PFSK-1 (cell line): ENCODE measurements around the gene MGMT.

Source experiments
- FOXP2 ChIP-seq: optimal IDR thresholded peaks from 2 replicates; pipeline ENCODE3; 2011; ENCODE audit warnings: borderline replicate concordance, control low read depth, inconsistent platforms; ENCODE audit not compliant: insufficient read depth; ENCODE audit errors: extremely low read length, extremely low read depth
- POLR2AphosphoS5 ChIP-seq: IDR thresholded peaks from 2 replicates; pipeline ENCODE4 v1.6.1; 2012; ENCODE audit warnings: low read depth, mild to moderate bottlenecking, control low read depth, low read length, moderate library complexity
- SIN3A ChIP-seq: IDR thresholded peaks from 2 replicates; pipeline ENCODE4 v1.6.1; 2012; ENCODE audit warnings: mild to moderate bottlenecking, low read length, moderate library complexity, borderline replicate concordance; ENCODE audit not compliant: insufficient read depth
- TAF1 ChIP-seq: IDR thresholded peaks from 2 replicates; pipeline ENCODE4 v1.6.1; 2012; ENCODE audit warnings: low read length, control low read depth, borderline replicate concordance; ENCODE audit not compliant: insufficient read depth
- TF ChIP-seq, protein P1 (sequence below), 2 experiments: IDR thresholded peaks; 2 replicates each; pipeline versions ENCODE4 v1.6.1 to v1.8.0; 2011 to 2012; ENCODE audit warnings: low read depth in 2 of 2, low read length in 2 of 2, control low read depth in 1 of 2, inconsistent platforms in 1 of 2, mild to moderate bottlenecking in 1 of 2, moderate library complexity in 1 of 2; ENCODE audit not compliant: insufficient read depth in 1 of 2

MGMT gene

GRCh38 chr10:129546106-129546505 lies 79.1 kb downstream of the MGMT start:
- TF ChIP-seq POLR2AphosphoS5 (no peak), TAF1 (no peak), SIN3A (no peak), FOXP2 (no peak)
- TF ChIP-seq, protein P1, sequence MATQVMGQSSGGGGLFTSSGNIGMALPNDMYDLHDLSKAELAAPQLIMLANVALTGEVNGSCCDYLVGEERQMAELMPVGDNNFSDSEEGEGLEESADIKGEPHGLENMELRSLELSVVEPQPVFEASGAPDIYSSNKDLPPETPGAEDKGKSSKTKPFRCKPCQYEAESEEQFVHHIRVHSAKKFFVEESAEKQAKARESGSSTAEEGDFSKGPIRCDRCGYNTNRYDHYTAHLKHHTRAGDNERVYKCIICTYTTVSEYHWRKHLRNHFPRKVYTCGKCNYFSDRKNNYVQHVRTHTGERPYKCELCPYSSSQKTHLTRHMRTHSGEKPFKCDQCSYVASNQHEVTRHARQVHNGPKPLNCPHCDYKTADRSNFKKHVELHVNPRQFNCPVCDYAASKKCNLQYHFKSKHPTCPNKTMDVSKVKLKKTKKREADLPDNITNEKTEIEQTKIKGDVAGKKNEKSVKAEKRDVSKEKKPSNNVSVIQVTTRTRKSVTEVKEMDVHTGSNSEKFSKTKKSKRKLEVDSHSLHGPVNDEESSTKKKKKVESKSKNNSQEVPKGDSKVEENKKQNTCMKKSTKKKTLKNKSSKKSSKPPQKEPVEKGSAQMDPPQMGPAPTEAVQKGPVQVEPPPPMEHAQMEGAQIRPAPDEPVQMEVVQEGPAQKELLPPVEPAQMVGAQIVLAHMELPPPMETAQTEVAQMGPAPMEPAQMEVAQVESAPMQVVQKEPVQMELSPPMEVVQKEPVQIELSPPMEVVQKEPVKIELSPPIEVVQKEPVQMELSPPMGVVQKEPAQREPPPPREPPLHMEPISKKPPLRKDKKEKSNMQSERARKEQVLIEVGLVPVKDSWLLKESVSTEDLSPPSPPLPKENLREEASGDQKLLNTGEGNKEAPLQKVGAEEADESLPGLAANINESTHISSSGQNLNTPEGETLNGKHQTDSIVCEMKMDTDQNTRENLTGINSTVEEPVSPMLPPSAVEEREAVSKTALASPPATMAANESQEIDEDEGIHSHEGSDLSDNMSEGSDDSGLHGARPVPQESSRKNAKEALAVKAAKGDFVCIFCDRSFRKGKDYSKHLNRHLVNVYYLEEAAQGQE (IDR thresholded peaks at IDR 0.05; ENCODE audit: insufficient read depth in 1 of 2, low read depth in 2 of 2, low read length in 2 of 2), result no peak

GRCh38 chr10:129547608-129548007 lies 80.6 kb downstream of the MGMT start:
- no peak for TF ChIP-seq SIN3A
- TF ChIP-seq, protein P1 (IDR thresholded peaks at IDR 0.05; ENCODE audit: insufficient read depth in 1 of 2, low read depth in 2 of 2, low read length in 2 of 2), result no peak
- no peak for TF ChIP-seq POLR2AphosphoS5
- no peak for TF ChIP-seq FOXP2
- TF ChIP-seq TAF1, result no peak

DNA sequence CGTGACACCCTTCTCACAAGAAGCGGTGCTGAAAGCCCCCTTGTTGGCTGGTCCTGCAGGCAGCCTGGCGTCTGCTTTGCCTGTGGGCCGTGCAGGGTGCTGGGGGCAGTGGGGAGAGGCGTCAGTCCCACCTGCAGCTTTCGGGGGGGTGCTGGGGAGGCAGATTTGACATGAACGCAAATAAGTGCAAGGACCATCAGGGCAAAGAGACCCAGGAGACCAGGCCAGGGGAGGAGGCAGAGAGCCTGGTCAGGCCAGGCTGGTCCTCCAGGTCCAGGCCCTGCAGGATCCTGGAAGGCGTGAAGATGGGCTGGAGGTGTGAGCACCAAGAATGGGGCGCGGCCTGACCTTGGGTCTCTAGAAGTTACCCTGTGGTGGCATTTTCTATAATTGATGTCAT lies 81.6 kb downstream of the MGMT start:
- TF ChIP-seq FOXP2 (no peak), POLR2AphosphoS5 (no peak), SIN3A (no peak), TAF1 (no peak)
- TF ChIP-seq, protein P1 (IDR thresholded peaks at IDR 0.05; ENCODE audit: insufficient read depth in 1 of 2, low read depth in 2 of 2, low read length in 2 of 2), result no peak

- no peak for TF ChIP-seq POLR2AphosphoS5
- TF ChIP-seq FOXP2, result no peak
- TF ChIP-seq, protein P1 (IDR thresholded peaks at IDR 0.05; ENCODE audit: insufficient read depth in 1 of 2, low read depth in 2 of 2, low read length in 2 of 2), result no peak
- TF ChIP-seq TAF1, result no peak
These were observed 83.0 kb downstream of the MGMT start for GRCh38 chr10:129550076-129550475.

GRCh38 chr10:129550658-129551057 lies 83.6 kb downstream of the MGMT start:
- TF ChIP-seq, protein P1 (IDR thresholded peaks at IDR 0.05; ENCODE audit: insufficient read depth in 1 of 2, low read depth in 2 of 2, low read length in 2 of 2), result no peak
- TF ChIP-seq POLR2AphosphoS5, result no peak
- TF ChIP-seq SIN3A, result no peak
- no peak for TF ChIP-seq FOXP2
- TF ChIP-seq TAF1, result no peak
